ENCODE results near the gene ALK. TPM values are rescaled to one million over a fixed set of nuclear protein-coding genes. Genes with fewer than 3 reads are reported as not detected.

ALK gene
- total and polyA plus RNA-seq, 2 donors (not counting 1 experiment from before 2014, with no cell fraction given): not detected

DNA sequence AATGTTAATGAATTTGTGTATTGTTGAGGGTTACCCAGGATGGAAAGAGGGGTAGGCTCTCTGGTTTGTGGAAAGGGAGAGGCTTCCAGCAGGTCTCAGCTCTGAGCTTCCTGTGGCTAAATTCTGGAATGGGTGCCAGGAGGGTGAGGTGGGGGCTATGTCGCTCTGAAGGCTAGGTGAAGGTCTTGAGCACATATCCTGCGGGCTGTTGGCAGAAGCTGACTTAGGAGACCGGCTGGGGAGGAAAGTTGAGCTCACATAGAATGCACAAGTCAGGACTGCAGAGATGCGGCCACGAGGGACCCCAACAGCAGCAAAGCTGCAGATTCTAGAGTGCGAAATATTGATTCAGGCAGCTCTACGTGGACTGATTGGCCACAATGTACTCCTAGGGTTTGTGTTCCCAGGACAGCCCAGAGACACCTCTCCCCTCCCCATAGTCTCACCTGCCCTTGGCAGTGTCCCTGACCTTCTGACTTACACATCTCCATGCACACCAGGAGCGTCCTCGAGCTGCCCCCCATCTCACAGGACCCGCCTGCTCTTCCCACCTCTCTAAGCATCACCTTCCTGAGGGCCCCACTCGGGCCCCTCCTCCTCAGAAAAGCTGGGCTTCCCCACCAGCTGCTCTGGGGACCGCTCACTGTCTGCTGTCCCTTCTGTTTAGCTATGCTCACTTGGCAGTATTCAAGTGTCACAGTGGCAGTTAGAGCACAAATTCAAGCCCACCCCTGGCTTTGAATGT, 72.6 kb downstream of the ALK start:
- intact Hi-C loops (cut with micrococcal nuclease): no loop called here
- CTCF ChIA-PET: no interaction called here
- Mint-ChIP-seq H3K27ac (no peak overlapping the region), H3K27me3 (peaks cover 20% of the 10 kb centered on the region), H3K4me3 (no peak overlapping the region), H3K9me3 (ENCODE audit: insufficient read depth) (peaks cover 4% of the 10 kb centered on the region), H3K4me1 (no peaks in the 10 kb centered on the region)
- POLR2A ChIA-PET: no interaction called here
- Histone ChIP-seq H3K4me2 (replicated peaks; ENCODE audit: low read depth, low read length, poor library complexity, severe bottlenecking) (no peak overlapping the region), H2AFZ (ENCODE audit: insufficient read depth, low read depth, low read length, poor library complexity, severe bottlenecking) (no peak overlapping the region), H3K36me3 (replicated peaks in 1 of 2; ENCODE audit: control extremely low read depth in 1 of 2, control insufficient read depth in 1 of 2, extremely low read depth in 1 of 2, insufficient read depth in 2 of 2, low read length in 1 of 2) (no peaks in the 10 kb centered on the region), H3K9me3 (ENCODE audit: control extremely low read depth in 1 of 3, control insufficient read depth in 2 of 3, insufficient read depth in 1 of 3, low read length in 2 of 3) (peaks cover 0 to 4% (median 0%) of the 10 kb centered on the region in 3 donors), H3K9ac (ENCODE audit: low read length) (no peak overlapping the region), H3K79me2 (ENCODE audit: control insufficient read depth, insufficient read depth, low read length) (no peaks in the 10 kb centered on the region), H3K4me3 (ENCODE audit: control extremely low read depth in 1 of 5, extremely low read depth in 1 of 5, insufficient read depth in 1 of 5, low read depth in 2 of 5, low read length in 4 of 5) (no peak overlapping the region), H4K20me1 (ENCODE audit: control insufficient read depth, insufficient read depth, low read length, poor library complexity, severe bottlenecking) (no peaks in the 10 kb centered on the region), H3K4me1 (ENCODE audit: control insufficient read depth in 2 of 2, insufficient read depth in 2 of 2, low read length in 2 of 2) (no peaks in the 10 kb centered on the region), H3K27ac (ENCODE audit: low read length in 2 of 2) (no peak overlapping the region), H3K27me3 (replicated peaks in 1 of 4; ENCODE audit: control extremely low read depth in 1 of 4, control insufficient read depth in 3 of 4, insufficient read depth in 4 of 4, low read length in 3 of 4) (peaks cover 0 to 3% (median 0%) of the 10 kb centered on the region in 4 experiments)
- 52% methylated on average over 12 of the region's 12 CpGs for WGBS (ENCODE audit: insufficient coverage)
- DNase-seq (no peak), ATAC-seq (ENCODE audit: low read depth) (no peak)
- TF ChIP-seq, protein P1, sequence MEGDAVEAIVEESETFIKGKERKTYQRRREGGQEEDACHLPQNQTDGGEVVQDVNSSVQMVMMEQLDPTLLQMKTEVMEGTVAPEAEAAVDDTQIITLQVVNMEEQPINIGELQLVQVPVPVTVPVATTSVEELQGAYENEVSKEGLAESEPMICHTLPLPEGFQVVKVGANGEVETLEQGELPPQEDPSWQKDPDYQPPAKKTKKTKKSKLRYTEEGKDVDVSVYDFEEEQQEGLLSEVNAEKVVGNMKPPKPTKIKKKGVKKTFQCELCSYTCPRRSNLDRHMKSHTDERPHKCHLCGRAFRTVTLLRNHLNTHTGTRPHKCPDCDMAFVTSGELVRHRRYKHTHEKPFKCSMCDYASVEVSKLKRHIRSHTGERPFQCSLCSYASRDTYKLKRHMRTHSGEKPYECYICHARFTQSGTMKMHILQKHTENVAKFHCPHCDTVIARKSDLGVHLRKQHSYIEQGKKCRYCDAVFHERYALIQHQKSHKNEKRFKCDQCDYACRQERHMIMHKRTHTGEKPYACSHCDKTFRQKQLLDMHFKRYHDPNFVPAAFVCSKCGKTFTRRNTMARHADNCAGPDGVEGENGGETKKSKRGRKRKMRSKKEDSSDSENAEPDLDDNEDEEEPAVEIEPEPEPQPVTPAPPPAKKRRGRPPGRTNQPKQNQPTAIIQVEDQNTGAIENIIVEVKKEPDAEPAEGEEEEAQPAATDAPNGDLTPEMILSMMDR (IDR thresholded peaks at IDR 0.05): no peak
- no peak for TF ChIP-seq EZH2 (IDR thresholded peaks at IDR 0.05; ENCODE audit: borderline replicate concordance, insufficient read depth, low read depth, low read length, poor library complexity, severe bottlenecking)

DNA sequence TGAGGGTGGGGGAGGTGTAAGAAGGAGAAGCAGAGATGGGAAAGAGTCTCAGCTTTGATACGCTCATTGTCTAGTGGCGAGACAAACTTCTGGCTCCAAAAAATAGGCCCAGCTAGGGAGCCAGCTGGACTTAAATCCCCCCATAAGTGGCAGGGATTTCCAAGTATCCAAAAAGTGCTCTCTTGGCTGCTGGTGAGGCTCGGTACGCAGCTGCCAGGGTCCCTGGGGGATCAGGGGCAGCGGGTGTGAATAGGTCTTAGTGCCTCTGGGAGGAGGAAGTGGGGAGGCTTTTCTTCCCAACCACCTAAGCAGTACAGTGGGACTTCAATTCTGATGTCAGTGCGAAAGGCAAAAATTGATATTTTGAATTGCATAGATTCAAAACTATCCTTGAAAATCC, 73.5 kb downstream of the ALK start:
- ATAC-seq (ENCODE audit: low read depth): no peak
- Histone ChIP-seq H3K4me2 (replicated peaks; ENCODE audit: low read depth, low read length, poor library complexity, severe bottlenecking) (no peak overlapping the region), H3K27me3 (replicated peaks in 1 of 4; ENCODE audit: control extremely low read depth in 1 of 4, control insufficient read depth in 3 of 4, insufficient read depth in 4 of 4, low read length in 3 of 4) (peaks cover 0 to 3% (median 0%) of the 10 kb centered on the region in 4 experiments), H3K4me1 (ENCODE audit: control insufficient read depth in 2 of 2, insufficient read depth in 2 of 2, low read length in 2 of 2) (no peaks in the 10 kb centered on the region), H4K20me1 (ENCODE audit: control insufficient read depth, insufficient read depth, low read length, poor library complexity, severe bottlenecking) (no peaks in the 10 kb centered on the region), H3K36me3 (replicated peaks in 1 of 2; ENCODE audit: control extremely low read depth in 1 of 2, control insufficient read depth in 1 of 2, extremely low read depth in 1 of 2, insufficient read depth in 2 of 2, low read length in 1 of 2) (no peaks in the 10 kb centered on the region), H3K27ac (ENCODE audit: low read length in 2 of 2) (no peak overlapping the region), H3K79me2 (ENCODE audit: control insufficient read depth, insufficient read depth, low read length) (no peaks in the 10 kb centered on the region), H3K9me3 (ENCODE audit: control extremely low read depth in 1 of 3, control insufficient read depth in 2 of 3, insufficient read depth in 1 of 3, low read length in 2 of 3) (peaks cover 0 to 4% (median 0%) of the 10 kb centered on the region in 3 donors), H2AFZ (ENCODE audit: insufficient read depth, low read depth, low read length, poor library complexity, severe bottlenecking) (no peak overlapping the region), H3K9ac (ENCODE audit: low read length) (no peak overlapping the region), H3K4me3 (ENCODE audit: control extremely low read depth in 1 of 5, extremely low read depth in 1 of 5, insufficient read depth in 1 of 5, low read depth in 2 of 5, low read length in 4 of 5) (no peak overlapping the region)
- POLR2A ChIA-PET: no interaction called here
- no peaks in the 10 kb centered on the region for H3K4me1 Mint-ChIP-seq
- H3K27me3 Mint-ChIP-seq: peaks cover 20% of the 10 kb centered on the region
- 67% methylated on average over 3 of the region's 6 CpGs for whole genome bisulfite sequencing (ENCODE audit: insufficient coverage)
- intact Hi-C loops (cut with micrococcal nuclease): no loop called here
- H3K4me3 Mint-ChIP-seq: no peak overlapping the region
- H3K9me3 Mint-ChIP-seq (ENCODE audit: insufficient read depth): no peaks in the 10 kb centered on the region
- no peak for DNase-seq
- no peak for TF ChIP-seq EZH2 (IDR thresholded peaks at IDR 0.05; ENCODE audit: borderline replicate concordance, insufficient read depth, low read depth, low read length, poor library complexity, severe bottlenecking)
- TF ChIP-seq, protein P1 (IDR thresholded peaks at IDR 0.05): no peak
- no peak overlapping the region for H3K27ac Mint-ChIP-seq
- CTCF ChIA-PET: no interaction called here
